ENCODE results near the gene PIBF1.
A peak's percentile ranks its signal among the peaks of the same experiment; 100 is the strongest.

The PIBF1 gene

DNA sequence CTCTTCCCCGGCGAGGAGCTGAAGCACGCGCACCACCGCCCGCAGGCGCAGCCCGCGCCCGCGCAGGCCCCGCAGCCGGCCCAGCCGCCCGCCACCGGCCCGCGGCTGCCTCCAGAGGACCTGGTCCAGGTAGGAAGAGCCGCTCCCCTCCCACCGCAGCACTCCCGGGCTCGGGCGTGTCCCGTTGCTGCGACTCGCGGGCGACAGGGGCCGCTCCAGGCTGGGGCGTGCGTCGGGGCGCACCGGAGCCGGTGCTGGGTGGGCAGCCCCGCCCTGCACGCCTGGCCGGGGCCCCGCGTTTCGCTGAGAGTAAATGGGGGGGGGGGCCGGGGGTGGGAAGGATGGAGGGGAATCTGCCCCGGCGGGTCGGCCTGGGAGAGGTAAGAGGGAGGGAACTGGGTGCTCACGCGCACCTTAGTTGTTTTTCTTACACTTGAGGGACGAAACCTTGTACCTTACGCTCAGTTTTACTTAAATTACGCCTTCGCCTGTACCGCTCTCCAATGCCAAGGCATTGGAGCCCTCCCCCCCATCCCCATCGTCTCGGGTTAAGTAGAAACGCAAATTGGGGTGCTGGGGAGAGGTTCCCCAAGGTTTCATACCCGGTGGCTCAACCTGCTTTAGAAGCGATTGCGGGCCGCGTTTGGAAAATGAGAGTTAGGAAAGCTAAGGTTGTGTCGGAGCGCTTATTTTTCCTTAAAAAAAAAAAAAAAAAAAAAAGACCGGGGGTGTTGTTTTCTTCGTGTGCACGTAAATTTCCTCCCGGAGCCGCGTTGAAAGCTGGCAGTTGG, 277.7 kb downstream of the PIBF1 start:
- DNase-seq = peak; percentile 70 to 73
- TF ChIP-seq POLR2A (IDR thresholded peaks at IDR 0.05; ENCODE audit: low read length) (no peak), GATA1 (IDR thresholded peaks at IDR 0.05; ENCODE audit: low read depth, low read length) (no peak)

DNA sequence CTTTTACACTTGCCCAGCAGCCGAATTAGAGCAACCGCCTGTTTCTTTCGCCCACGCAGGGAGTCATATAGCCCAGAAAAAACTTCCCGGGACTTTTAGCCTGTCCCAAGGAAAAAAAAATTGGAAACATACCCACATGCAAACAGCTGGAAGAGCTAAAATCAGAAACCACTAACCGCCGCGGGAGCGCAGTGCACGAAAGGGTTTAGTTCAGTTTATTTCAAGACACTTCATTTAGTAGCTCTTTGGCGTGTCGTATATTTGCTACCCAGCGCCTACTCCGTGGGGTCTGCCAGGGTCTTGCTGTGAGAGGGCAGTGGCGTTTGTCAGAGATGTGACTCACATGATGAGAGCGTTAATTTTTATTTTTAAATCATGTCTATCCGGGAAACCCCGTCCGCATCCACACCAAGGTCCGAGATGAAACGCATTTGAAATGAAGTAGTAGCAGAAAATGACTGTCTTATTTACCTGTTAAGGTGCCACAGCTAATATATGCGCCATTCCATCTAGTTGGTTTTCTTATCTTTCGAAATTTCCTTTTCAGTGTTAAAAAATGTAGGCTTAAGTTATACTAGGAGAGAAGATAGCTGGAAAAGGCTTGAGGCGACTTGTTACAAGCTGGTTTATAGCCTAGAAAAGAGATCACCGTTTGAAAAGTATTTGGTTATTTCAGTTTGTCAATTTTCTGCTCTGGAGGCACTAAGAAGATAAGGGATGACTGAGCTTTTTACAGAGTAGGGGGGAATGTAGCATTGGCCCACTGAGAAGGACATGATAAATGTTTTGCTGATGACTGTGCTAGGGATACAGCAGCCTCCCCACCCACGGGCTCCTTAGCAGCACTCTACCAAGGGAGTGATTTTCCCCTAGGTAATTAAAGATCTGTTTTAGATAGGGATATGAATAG, 278.6 kb downstream of the PIBF1 start:
- TF ChIP-seq POLR2A (IDR thresholded peaks at IDR 0.05; ENCODE audit: low read length) (no peak), GATA1 (IDR thresholded peaks at IDR 0.05; ENCODE audit: low read depth, low read length) (no peak)
- peak; percentile 29 to 49 for DNase-seq

DNA sequence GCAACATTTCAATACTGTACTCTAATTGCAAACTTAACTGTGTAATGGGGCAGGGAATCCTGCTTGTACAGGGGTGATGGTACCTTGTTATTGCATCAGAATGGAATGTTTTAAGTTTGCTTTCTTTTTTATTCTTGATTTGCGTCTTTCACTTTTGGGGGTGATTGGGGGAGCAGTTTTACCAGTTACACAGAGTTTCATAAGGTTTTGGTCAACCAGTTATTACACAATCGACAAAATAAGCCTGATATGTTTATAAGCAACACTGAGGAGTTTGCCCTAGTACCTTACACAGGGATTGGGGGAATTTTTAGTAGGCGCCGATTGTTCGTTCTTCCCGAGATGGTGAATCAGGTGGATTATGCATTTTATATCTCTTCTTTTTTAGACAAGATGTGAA, 279.5 kb downstream of the PIBF1 start:
- TF ChIP-seq POLR2A (IDR thresholded peaks at IDR 0.05; ENCODE audit: low read length) (no peak), GATA1 (IDR thresholded peaks at IDR 0.05; ENCODE audit: low read depth, low read length) (no peak)
- no peak for DNase-seq

DNA sequence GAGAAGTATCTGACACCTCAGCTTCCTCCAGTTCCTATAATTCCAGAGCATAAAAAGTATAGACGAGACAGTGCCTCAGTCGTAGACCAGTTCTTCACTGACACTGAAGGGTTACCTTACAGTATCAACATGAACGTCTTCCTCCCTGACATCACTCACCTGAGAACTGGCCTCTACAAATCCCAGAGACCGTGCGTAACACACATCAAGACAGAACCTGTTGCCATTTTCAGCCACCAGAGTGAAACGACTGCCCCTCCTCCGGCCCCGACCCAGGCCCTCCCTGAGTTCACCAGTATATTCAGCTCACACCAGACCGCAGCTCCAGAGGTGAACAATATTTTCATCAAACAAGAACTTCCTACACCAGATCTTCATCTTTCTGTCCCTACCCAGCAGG, 279.9 kb downstream of the PIBF1 start:
- DNase-seq = no peak
- TF ChIP-seq GATA1 (IDR thresholded peaks at IDR 0.05; ENCODE audit: low read depth, low read length) = no peak
- no peak for TF ChIP-seq POLR2A (IDR thresholded peaks at IDR 0.05; ENCODE audit: low read length)

DNA sequence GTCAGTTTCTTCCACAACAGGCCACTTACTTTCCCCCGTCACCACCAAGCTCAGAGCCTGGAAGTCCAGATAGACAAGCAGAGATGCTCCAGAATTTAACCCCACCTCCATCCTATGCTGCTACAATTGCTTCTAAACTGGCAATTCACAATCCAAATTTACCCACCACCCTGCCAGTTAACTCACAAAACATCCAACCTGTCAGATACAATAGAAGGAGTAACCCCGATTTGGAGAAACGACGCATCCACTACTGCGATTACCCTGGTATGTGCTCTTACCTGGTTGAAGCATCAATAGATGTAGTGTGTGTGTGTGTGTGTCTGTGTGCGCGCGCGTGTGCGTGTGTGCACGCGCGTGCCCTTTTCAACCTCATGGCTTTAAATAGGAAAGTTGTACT, 280.5 kb downstream of the PIBF1 start:
- TF ChIP-seq POLR2A (IDR thresholded peaks at IDR 0.05; ENCODE audit: low read length) (no peak), GATA1 (IDR thresholded peaks at IDR 0.05; ENCODE audit: low read depth, low read length) (no peak)
- no peak for DNase-seq

DNA sequence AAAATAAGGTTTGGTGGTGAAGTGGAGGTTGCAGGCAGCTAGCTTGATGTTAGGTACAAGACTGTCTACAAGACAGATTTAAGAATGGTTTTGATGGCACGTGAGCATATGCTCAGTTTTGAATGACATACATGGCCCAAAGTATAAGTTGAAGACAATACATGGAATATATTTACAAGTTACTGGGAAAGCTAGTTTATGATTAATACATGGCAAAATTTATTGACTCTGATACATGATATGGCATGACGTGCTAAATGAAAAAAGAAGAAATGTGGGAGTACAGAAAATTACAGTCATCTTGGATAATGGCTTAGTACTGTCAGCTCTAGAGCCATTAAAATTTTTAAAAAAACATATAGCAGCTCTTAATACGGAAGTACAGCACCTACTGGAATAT, 281.2 kb downstream of the PIBF1 start:
- no peak for DNase-seq
- TF ChIP-seq POLR2A (IDR thresholded peaks at IDR 0.05; ENCODE audit: low read length) = no peak
- TF ChIP-seq GATA1 (IDR thresholded peaks at IDR 0.05; ENCODE audit: low read depth, low read length) = no peak

DNA sequence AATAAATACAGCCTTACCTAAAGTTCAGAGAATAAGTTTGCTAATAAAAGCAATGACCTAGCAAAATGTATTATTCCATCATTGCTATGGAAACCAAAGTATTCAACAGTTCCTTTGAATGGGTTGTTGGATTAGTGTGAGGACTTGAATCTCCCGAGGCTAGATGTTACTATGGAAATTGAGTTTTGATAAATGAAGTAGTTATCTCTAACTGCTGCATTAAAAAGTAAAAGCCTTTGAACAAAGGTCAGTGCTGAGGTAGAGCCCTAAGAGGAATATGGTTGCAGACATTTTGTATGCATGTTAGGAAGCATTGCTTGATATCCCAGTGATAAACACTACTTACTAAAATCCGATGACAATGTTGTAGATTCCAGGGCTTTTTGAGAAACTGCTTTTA, 283.1 kb downstream of the PIBF1 start:
- TF ChIP-seq GATA1 (IDR thresholded peaks at IDR 0.05; ENCODE audit: low read depth, low read length) (no peak), POLR2A (IDR thresholded peaks at IDR 0.05; ENCODE audit: low read length) (no peak)
- no peak for DNase-seq

DNA sequence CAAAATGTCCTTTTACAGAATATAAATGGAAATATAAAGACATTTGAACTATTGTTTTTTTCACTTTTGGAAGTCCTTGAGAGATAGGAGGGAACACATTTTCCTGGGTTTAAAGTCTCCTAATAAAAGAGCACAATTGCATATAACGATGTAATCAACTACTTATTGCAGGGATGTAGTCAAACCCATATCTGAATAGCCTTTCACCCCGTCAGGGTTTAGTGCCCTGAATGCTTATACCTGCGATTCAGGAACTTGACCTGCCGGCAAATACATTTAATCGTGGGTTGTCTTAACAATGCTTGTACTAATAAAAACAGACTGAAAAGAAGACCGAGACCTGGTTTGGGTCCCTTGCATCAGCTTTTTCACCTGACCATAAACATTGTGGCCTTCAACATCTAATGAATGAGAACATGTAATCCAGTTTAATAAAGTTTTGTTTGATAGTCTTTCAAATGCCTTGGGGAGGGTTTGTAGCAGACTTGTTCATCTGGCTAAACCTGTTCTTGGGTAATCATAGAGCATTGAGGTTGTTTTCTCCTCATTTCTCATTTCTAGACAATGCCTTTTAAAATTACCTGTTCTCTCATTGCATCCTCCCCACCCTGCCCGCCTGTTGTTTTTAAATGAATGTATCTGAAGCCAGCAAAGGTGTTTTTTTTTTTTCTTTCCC, 283.9 kb downstream of the PIBF1 start:
- DNase-seq = no peak
- TF ChIP-seq GATA1 (IDR thresholded peaks at IDR 0.05; ENCODE audit: low read depth, low read length) (no peak), POLR2A (IDR thresholded peaks at IDR 0.05; ENCODE audit: low read length) (no peak)
